Transverse colon (tissue), 4 donors: ENCODE data around the gene AQP12A. TPM values are rescaled to one million over a fixed set of nuclear protein-coding genes. Genes with fewer than 3 reads are reported as not detected.

Experiments used
- DNase-seq: peaks from one replicate; pipeline ENCODE4 v3.0.0-alpha.2; 2019
- H3K27ac ChIP-seq, 4 donors: fragments of 200-600 bp; sonication (generic); 2 replicates each; pipeline ENCODE4 v1.5.1; 2016 to 2018; ENCODE audit warnings: inconsistent platforms in 4 of 4
- H3K27me3 ChIP-seq: fragments of 200-600 bp; sonication (generic); 2 replicates; pipeline ENCODE4 v1.5.1; 2017; ENCODE audit warnings: inconsistent platforms
- H3K36me3 ChIP-seq, 4 donors: fragments of 200-600 bp; sonication (generic); 2 replicates each; pipeline ENCODE4 v1.5.1; 2017 to 2019; ENCODE audit warnings: inconsistent platforms in 4 of 4
- H3K4me1 ChIP-seq, 4 donors: fragments of 200-600 bp; sonication (generic); 2 replicates each; pipeline ENCODE4 v1.5.1; 2017 to 2020; ENCODE audit warnings: inconsistent platforms in 4 of 4
- H3K4me3 ChIP-seq, 4 donors: fragments of 200-600 bp; sonication (generic); 1 replicate in 1 of 4; 2 replicates in 3 of 4; pipeline versions ENCODE4 v1.5.1 to v1.6.1; 2017 to 2019; ENCODE audit warnings: inconsistent platforms in 4 of 4
- H3K9me3 ChIP-seq, 2 donors: fragments of 200-600 bp; sonication (generic); 2 replicates each; pipeline ENCODE4 v1.5.1; 2017 to 2019; ENCODE audit warnings: inconsistent platforms in 2 of 2
- EP300 ChIP-seq: sonication (generic); formaldehyde crosslinking; IDR thresholded peaks from one replicate; pipeline ENCODE4 v1.6.1; 2017; ENCODE audit warnings: antibody characterized with exemption, low read depth
- POLR2A ChIP-seq: fragments of 450-650 bp; IDR thresholded peaks from one replicate; pipeline ENCODE4 v1.6.1; 2016; ENCODE audit warnings: antibody characterized with exemption, mild to moderate bottlenecking, moderate library complexity
- POLR2AphosphoS5 ChIP-seq, 3 donors: sonication (generic); formaldehyde crosslinking; IDR thresholded peaks; one replicate each; pipeline ENCODE4 v1.6.1; 2016; ENCODE audit warnings: antibody characterized with exemption in 3 of 3
- WGBS, 2 donors: methylation state at CpG; one replicate each; pipeline ENCODE4 v1.1.5; 2018; ENCODE audit warnings: low coverage in 1 of 2; 5-methylcytosine and 5-hydroxymethylcytosine counted together
- in situ Hi-C, 4 donors: fragments of 200-750 bp; cut with MboI; loops; one replicate each; pipeline versions ENCODE4 v1.15.0 to v1.15.1; 2017; ENCODE audit warnings: low sequenced_read_pairs in 3 of 4, low pct_ligation_motif_present in 1 of 4, low pct_unique_long_range_greater_than_20kb in 1 of 4
- intact Hi-C: fragments of 100-400 bp; cut with DNase I; formaldehyde crosslinking; loops from one replicate; pipeline ENCODE4 v1.15.1; 2023; ENCODE audit warnings: low total_unique reads
- total RNA-seq, 4 donors: library from RNA; depleted of rRNA; stranded (reverse); fragments of >200 nt; gene quantifications; one replicate each; pipeline ENCODE4 v1.1.0, GENCODE V29; 2016
- TF ChIP-seq, protein P1 (sequence below), 5 experiments: fragments of 200-600 bp in 3 of 5; fragments of 450-650 bp in 2 of 5; sonication (generic) in 3 of 5; IDR thresholded peaks; 1 replicate in 2 of 5; 2 replicates in 3 of 5; pipeline ENCODE4 v1.5.1; 2016 to 2017; ENCODE audit warnings: antibody characterized with exemption in 5 of 5, inconsistent platforms in 3 of 5, mild to moderate bottlenecking in 2 of 5, moderate library complexity in 1 of 5

Gene AQP12A
- total RNA-seq, 4 donors from 2014 or later, result not detected

DNA sequence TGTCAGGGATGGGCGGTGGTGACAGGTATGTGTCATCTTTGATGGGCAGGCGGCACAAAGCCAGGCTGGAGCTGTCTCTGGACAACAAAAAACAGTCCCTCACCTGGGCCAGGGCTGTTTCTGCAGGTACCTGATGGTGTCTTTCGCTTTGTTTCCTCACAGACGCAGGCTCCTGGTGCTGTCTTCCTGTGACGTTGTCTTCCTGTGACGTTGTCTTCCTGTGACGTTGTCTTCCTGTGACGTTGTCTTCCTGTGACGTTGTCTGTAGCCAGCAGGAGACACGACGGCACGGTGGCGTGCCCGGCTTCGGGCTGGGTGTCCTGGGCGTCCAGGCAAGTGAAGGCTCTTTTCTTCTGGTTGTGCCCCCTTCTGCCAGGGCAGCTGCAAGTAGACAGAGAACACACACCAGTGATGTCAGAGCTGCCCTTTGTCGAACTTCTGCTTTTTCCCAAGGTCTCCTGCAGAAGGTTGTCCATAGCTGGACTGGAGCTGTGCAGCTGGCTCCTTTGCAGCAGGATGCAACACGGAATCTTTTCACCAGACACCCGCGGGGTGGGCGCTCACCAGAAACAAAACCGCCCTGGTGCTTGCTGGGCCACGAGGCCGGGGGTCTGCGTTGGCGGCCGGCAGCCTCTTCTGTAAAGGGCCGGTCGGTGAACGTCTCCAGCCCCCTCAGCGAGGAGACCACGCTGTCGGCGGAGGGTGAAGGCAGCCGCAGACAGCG, 45.3 kb upstream of the AQP12A start:
- H3K36me3 ChIP-seq, result no peaks in the 10 kb centered on the region
- intact Hi-C loops (no loop called here), in situ Hi-C loops (no loop called here)
- no peaks in the 10 kb centered on the region for H3K4me1 ChIP-seq
- H3K27ac ChIP-seq, result no peak overlapping the region
- 76% methylated on average over 36 of the region's 36 CpGs; no CpG with 5 or more reads in 1 of the 2 donors for WGBS, 2 donors
- H3K9me3 ChIP-seq, result no peaks in the 10 kb centered on the region
- no peak for TF ChIP-seq EP300
- TF ChIP-seq, protein P1, sequence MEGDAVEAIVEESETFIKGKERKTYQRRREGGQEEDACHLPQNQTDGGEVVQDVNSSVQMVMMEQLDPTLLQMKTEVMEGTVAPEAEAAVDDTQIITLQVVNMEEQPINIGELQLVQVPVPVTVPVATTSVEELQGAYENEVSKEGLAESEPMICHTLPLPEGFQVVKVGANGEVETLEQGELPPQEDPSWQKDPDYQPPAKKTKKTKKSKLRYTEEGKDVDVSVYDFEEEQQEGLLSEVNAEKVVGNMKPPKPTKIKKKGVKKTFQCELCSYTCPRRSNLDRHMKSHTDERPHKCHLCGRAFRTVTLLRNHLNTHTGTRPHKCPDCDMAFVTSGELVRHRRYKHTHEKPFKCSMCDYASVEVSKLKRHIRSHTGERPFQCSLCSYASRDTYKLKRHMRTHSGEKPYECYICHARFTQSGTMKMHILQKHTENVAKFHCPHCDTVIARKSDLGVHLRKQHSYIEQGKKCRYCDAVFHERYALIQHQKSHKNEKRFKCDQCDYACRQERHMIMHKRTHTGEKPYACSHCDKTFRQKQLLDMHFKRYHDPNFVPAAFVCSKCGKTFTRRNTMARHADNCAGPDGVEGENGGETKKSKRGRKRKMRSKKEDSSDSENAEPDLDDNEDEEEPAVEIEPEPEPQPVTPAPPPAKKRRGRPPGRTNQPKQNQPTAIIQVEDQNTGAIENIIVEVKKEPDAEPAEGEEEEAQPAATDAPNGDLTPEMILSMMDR (IDR thresholded peaks at IDR 0.05), result no peak
- no peak for TF ChIP-seq POLR2A
- TF ChIP-seq POLR2AphosphoS5 (IDR thresholded peaks at IDR 0.05), result no peak
- no peak overlapping the region for H3K4me3 ChIP-seq
- no peak for DNase-seq
- H3K27me3 ChIP-seq, result peaks cover 64% of the 10 kb centered on the region

DNA sequence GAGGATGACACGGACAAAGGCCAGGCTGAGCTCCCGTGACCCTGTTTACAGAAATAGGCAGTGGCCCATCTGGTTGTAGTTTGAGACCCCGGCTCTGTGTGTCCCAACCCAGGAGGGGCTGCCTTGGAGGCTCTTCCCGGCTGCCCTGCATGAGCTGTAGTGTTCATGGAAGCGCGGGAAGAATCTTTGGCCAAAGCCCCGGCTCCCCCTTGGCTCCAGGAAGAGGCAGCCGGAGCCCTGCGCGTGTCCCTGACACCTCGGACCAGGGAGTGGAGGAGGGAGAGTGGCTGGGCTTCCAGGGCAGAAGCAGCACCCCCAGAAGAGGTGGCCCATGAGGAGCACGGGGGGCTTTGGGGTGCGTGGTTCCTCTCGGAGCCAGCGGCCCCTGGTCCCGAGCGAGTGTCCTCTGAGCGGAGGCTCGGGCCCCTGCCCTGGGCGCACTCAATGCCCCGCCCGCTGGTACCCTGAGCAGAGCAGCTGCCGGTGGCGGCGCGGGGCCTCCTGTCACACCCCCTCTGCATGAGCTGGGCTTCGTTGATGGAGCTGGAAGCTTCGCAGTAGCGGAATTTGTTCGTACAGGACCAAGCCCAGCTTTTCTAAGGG, 44.7 kb upstream of the AQP12A start:
- no peak overlapping the region for H3K27ac ChIP-seq
- TF ChIP-seq, protein P1 (IDR thresholded peaks at IDR 0.05), result no peak
- no peak for TF ChIP-seq EP300
- TF ChIP-seq POLR2A, result no peak
- no peak for TF ChIP-seq POLR2AphosphoS5 (IDR thresholded peaks at IDR 0.05)
- peaks cover 66% of the 10 kb centered on the region for H3K27me3 ChIP-seq
- in situ Hi-C loops, result no loop called here
- intact Hi-C loops, result no loop called here
- H3K4me1 ChIP-seq, result no peaks in the 10 kb centered on the region
- H3K36me3 ChIP-seq, result no peaks in the 10 kb centered on the region
- 70% methylated on average over 21 of the region's 30 CpGs; no CpG with 5 or more reads in 1 of the 2 donors for WGBS, 2 donors
- no peaks in the 10 kb centered on the region for H3K9me3 ChIP-seq
- H3K4me3 ChIP-seq, result no peak overlapping the region
- no peak for DNase-seq

DNA sequence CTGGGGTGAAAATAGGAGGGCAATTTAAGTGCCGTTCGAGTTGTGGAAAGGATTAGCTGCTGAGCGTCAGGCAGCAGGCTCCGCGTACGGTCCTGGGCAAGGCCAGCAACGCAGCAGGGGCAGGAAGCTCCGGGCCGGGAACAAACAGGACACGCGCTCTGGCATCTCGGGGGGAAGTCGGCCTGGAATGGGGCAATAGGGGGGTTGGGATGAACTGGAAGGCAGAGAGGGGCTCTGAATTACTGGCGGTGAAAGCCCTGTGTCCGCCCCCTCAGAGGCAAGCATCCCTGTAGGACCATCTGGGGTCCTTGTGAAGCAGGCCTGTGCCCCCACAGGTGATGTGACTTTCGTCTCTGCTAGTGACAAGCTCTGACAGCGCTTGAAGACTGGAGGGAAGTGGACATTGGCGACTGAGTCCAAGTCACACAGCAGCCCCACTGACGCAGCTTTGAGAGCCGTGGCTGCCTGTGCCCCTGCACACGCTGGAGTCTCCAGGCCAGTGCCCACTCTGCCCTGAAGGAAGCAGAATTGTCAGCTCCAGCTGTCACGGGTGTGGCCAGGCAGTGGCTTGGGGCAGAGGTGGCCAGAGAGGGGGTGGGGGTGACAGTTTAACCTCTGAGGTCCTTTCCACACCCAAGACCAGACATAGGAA, 44.0 kb upstream of the AQP12A start:
- no peaks in the 10 kb centered on the region for H3K36me3 ChIP-seq
- H3K4me3 ChIP-seq, result no peak overlapping the region
- intact Hi-C loops (no loop called here), in situ Hi-C loops (no loop called here)
- DNase-seq, result no peak
- TF ChIP-seq POLR2AphosphoS5 (IDR thresholded peaks at IDR 0.05) (no peak), EP300 (no peak), POLR2A (no peak)
- TF ChIP-seq, protein P1 (IDR thresholded peaks at IDR 0.05), result no peak
- 74% methylated on average over 22 of the region's 22 CpGs; no CpG with 5 or more reads in 1 of the 2 donors for WGBS, 2 donors
- peaks cover 63% of the 10 kb centered on the region for H3K27me3 ChIP-seq
- H3K9me3 ChIP-seq, result no peaks in the 10 kb centered on the region
- no peak overlapping the region for H3K27ac ChIP-seq
- no peaks in the 10 kb centered on the region for H3K4me1 ChIP-seq

DNA sequence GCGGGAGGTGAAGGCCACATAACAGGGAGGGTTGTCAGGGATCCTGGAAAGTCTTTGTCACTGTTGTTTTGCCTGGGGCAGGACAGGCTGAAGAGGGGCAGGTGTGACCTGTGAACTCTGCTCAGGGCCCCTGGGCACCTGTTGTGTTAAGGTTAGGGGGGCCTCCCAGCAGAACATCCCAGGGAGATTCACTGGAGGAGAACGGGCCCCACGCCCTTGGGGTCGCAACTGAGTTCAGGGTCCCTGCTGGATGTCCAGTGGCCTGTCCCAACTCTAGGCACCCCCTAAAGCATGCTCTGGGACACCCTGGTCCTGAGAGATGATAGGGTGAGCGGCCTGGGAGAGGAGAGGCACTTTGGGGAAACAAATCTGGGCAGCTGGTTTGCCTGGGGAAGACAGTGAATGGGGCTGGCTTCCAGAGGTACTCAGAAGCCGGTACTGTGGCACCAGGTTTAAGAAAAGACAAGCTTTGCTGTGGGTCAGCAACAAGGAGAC, 43.5 kb upstream of the AQP12A start:
- intact Hi-C loops (no loop called here), in situ Hi-C loops (no loop called here)
- Histone ChIP-seq H3K4me3 (no peak overlapping the region), H3K36me3 (no peaks in the 10 kb centered on the region), H3K27ac (no peak overlapping the region), H3K4me1 (no peaks in the 10 kb centered on the region), H3K27me3 (peaks cover 63% of the 10 kb centered on the region), H3K9me3 (no peaks in the 10 kb centered on the region)
- TF ChIP-seq POLR2AphosphoS5 (IDR thresholded peaks at IDR 0.05) (no peak), POLR2A (no peak), EP300 (no peak)
- TF ChIP-seq, protein P1 (IDR thresholded peaks at IDR 0.05), result no peak
- WGBS, 2 donors, result 75% methylated on average over 6 of the region's 6 CpGs; no CpG with 5 or more reads in 1 of the 2 donors
- no peak for DNase-seq
